IMR-90 (cell line): ENCODE measurements around the gene RNH1. TPM values are rescaled to one million over a fixed set of nuclear protein-coding genes. Genes with fewer than 3 reads are reported as not detected.

Source experiments
- ATAC-seq: fragments of 200-7000 bp; cut with Tn5 transposase; 2 replicates; pipeline ENCODE4 v1.9.1; 2020; ENCODE audit warnings: low read depth, mild to moderate bottlenecking, moderate library complexity
- BruUV-seq: library from RNA; stranded (reverse); fragments of 400-500 nt; replicated peaks from 2 replicates; lab custom pipeline; 2021; lab: Mats Ljungman, UMichigan
- CTCF ChIA-PET: fragments of 300-600 bp; formaldehyde crosslinking; extraction: SDS; loops from one replicate; lab custom pipeline; 2021; ENCODE audit warnings: antibody characterized with exemption; lab: Yijun Ruan, JAX
- POLR2A ChIA-PET: fragments of 300-600 bp; sonication (Branson Sonifier 250); formaldehyde crosslinking; loops from one replicate; lab custom pipeline; 2022; ENCODE audit warnings: antibody characterized with exemption; ENCODE audit not compliant: unreplicated experiment; lab: Charles Lee
- DNase-seq: peaks from one replicate; pipeline ENCODE4 v3.0.0; 2013
- H2AFZ ChIP-seq: replicated peaks from 2 replicates; pipeline ENCODE3; 2013; ENCODE audit warnings: low read length, mild to moderate bottlenecking; ENCODE audit not compliant: poor library complexity
- H2AK5ac ChIP-seq: 2 replicates; pipeline ENCODE4 v1.6.1; 2013; ENCODE audit warnings: low read depth, low read length, inconsistent platforms
- H2AK9ac ChIP-seq: replicated peaks from 2 replicates; pipeline ENCODE3; 2013; ENCODE audit warnings: mild to moderate bottlenecking, low read depth, low read length, moderate library complexity; ENCODE audit not compliant: poor library complexity
- H2BK120ac ChIP-seq: 2 replicates; pipeline ENCODE4 v1.6.1; 2013; ENCODE audit warnings: low read depth, low read length, inconsistent platforms
- H2BK15ac ChIP-seq: 3 replicates; pipeline ENCODE4 v1.6.1; 2013; ENCODE audit warnings: low read depth, low read length, inconsistent platforms
- H2BK20ac ChIP-seq: 2 replicates; pipeline ENCODE4 v1.6.1; 2013; ENCODE audit warnings: low read depth, mild to moderate bottlenecking, inconsistent platforms, low read length, moderate library complexity
- H2BK5ac ChIP-seq: 2 replicates; pipeline ENCODE4 v1.6.1; 2013; ENCODE audit warnings: mild to moderate bottlenecking, low read depth, low read length, inconsistent platforms; ENCODE audit not compliant: poor library complexity, severe bottlenecking
- H3K14ac ChIP-seq: replicated peaks from 2 replicates; pipeline ENCODE4 v1.6.1; 2013; ENCODE audit warnings: low read depth, low read length, inconsistent platforms
- H3K18ac ChIP-seq: 2 replicates; pipeline ENCODE4 v1.6.1; 2013; ENCODE audit warnings: low read depth, low read length, control low read depth
- H3K23ac ChIP-seq: 2 replicates; pipeline ENCODE4 v1.6.1; 2013; ENCODE audit warnings: low read depth, low read length, inconsistent platforms
- H3K27ac ChIP-seq: 2 replicates; pipeline ENCODE4 v1.5.1; 2013; ENCODE audit warnings: mild to moderate bottlenecking, control low read depth, low read length; ENCODE audit not compliant: insufficient read depth
- H3K27me3 ChIP-seq: 2 replicates; pipeline ENCODE4 v1.6.1; 2013; ENCODE audit warnings: low read length; ENCODE audit not compliant: control insufficient read depth, insufficient read depth
- H3K36me3 ChIP-seq: 2 replicates; pipeline ENCODE4 v1.6.1; 2013; ENCODE audit warnings: low read length, mixed read lengths; ENCODE audit not compliant: control insufficient read depth, insufficient read depth
- H3K4ac ChIP-seq: 2 replicates; pipeline ENCODE4 v1.6.1; 2013; ENCODE audit warnings: low read depth, low read length, inconsistent platforms
- H3K4me1 ChIP-seq: 2 replicates; pipeline ENCODE4 v1.6.1; 2013; ENCODE audit warnings: low read length, mixed read lengths; ENCODE audit not compliant: control insufficient read depth, insufficient read depth
- H3K4me2 ChIP-seq: 2 replicates; pipeline ENCODE4 v1.6.1; 2013; ENCODE audit warnings: low read depth, mild to moderate bottlenecking, control low read depth, low read length, moderate library complexity
- H3K4me3 ChIP-seq: 2 replicates; pipeline ENCODE4 v1.5.1; 2013; ENCODE audit warnings: low read depth, mild to moderate bottlenecking, control low read depth, low read length, moderate library complexity; ENCODE audit not compliant: insufficient read depth
- H3K56ac ChIP-seq: 2 replicates; pipeline ENCODE4 v1.6.1; 2013; ENCODE audit warnings: low read length, inconsistent platforms; ENCODE audit not compliant: insufficient read depth; ENCODE audit errors: extremely low read depth
- H3K79me1 ChIP-seq, 2 experiments: 2 replicates each; pipeline ENCODE4 v1.6.1; 2013; ENCODE audit warnings: low read length in 2 of 2, inconsistent platforms in 1 of 2, low read depth in 1 of 2
- H3K9ac ChIP-seq: 2 replicates; pipeline ENCODE4 v1.6.1; 2013; ENCODE audit warnings: low read depth, low read length, control low read depth
- H3K9me1 ChIP-seq: 2 replicates; pipeline ENCODE4 v1.6.1; 2013; ENCODE audit warnings: low read length, inconsistent platforms; ENCODE audit not compliant: insufficient read depth
- H3K9me3 ChIP-seq: 2 replicates; pipeline ENCODE4 v1.6.1; 2013; ENCODE audit warnings: low read length; ENCODE audit not compliant: control insufficient read depth, insufficient read depth
- H4K20me1 ChIP-seq: 2 replicates; pipeline ENCODE4 v1.6.1; 2013; ENCODE audit warnings: low read length, inconsistent platforms; ENCODE audit not compliant: insufficient read depth
- H4K5ac ChIP-seq: 2 replicates; pipeline ENCODE4 v1.6.1; 2013; ENCODE audit warnings: mild to moderate bottlenecking, low read depth, low read length, control low read depth
- H4K8ac ChIP-seq, 2 experiments: 2 replicates each; pipeline ENCODE4 v1.6.1; 2013; ENCODE audit warnings: low read depth in 2 of 2, low read length in 2 of 2, control low read depth in 1 of 2, inconsistent platforms in 1 of 2
- H4K91ac ChIP-seq: 2 replicates; pipeline ENCODE4 v1.6.1; 2013; ENCODE audit warnings: low read depth, low read length, inconsistent platforms; ENCODE audit not compliant: insufficient read depth
- POLR2A ChIP-seq: IDR thresholded peaks from 2 replicates; pipeline ENCODE4 v1.6.1; 2012; ENCODE audit warnings: mild to moderate bottlenecking, low read depth, low read length
- WGBS, 2 experiments: methylation state at CpG; one replicate each; pipeline versions ENCODE4 v1.1.5 to v1.1.7; 2013; ENCODE audit warnings: missing lambda C conversion rate in 2 of 2; ENCODE audit not compliant: insufficient read length in 1 of 2; ENCODE audit errors: extremely low coverage in 2 of 2; 5-methylcytosine and 5-hydroxymethylcytosine counted together
- dilution Hi-C: fragments of 300-500 bp; cut with HindIII; formaldehyde crosslinking; loops from one replicate; pipeline ENCODE4 v1.14.3; 2018; ENCODE audit warnings: low sequenced_read_pairs; ENCODE audit not compliant: unreplicated experiment
- in situ Hi-C: fragments of 300-500 bp; cut with MboI; formaldehyde crosslinking; loops from 3 replicates; pipeline ENCODE4 v1.14.3; 2019; ENCODE audit warnings: low sequenced_read_pairs, inconsistent platforms, mixed read lengths
- intact Hi-C: fragments of 100-400 bp; cut with micrococcal nuclease; formaldehyde crosslinking; loops from 2 replicates; pipeline ENCODE4 v1.10.0; 2022
- polyA plus RNA-seq, 3 experiments: library from polyadenylated mRNA; depleted of rRNA; stranded (reverse); fragments of >200 nt; gene quantifications; 2 replicates each; pipeline ENCODE4 v1.2.3, GENCODE V29; 2012; ENCODE audit warnings: low replicate concordance in 1 of 3
- total RNA-seq: library from RNA; depleted of rRNA; stranded (reverse); fragments of >200 nt; gene quantifications from 2 replicates; pipeline ENCODE4 v1.2.3, GENCODE V29; 2012

Gene RNH1
- total and polyA plus RNA-seq, 2 of the 4 experiments (the other 2 are of a cell fraction), result 138 to 247 TPM

DNA sequence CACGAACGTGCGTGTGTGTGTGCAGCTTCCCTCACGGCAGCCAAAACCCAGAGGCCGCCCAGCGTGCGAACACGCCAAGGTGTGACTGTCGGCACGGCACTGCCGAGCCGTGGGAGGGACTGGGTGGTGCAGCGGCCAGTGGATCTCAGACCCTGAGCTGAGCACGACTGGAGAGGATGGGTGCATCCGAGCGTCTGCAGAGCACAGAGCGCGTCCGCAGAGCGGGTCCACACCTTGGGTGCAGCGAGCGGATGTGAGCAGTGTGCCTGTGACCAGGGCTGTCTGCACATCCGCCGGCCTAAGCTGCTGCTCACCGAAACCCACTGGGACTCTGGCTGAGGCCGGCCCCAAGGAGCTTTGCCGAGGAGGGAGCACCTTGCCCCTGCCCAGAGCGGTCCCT is 34.2 kb downstream of the RNH1 start:
- Histone ChIP-seq H3K4ac (no peak overlapping the region), H2BK5ac (no peak overlapping the region), H3K79me1 (peaks cover 18 to 75% of the 10 kb centered on the region in 2 experiments), H3K36me3 (peaks cover 5% of the 10 kb centered on the region; the same call in 1 of the 2 replicates), H2AFZ (no peak overlapping the region), H3K56ac (no peak overlapping the region), H3K4me1 (peaks cover 17% of the 10 kb centered on the region), H3K23ac (no peak overlapping the region), H3K9ac (no peak overlapping the region), H2AK9ac (no peak overlapping the region), H3K4me2 (no peak overlapping the region), H2BK15ac (no peak overlapping the region), H4K8ac (no peak overlapping the region), H4K91ac (no peak overlapping the region), H3K27ac (no peak overlapping the region), H3K14ac (no peak overlapping the region), H3K9me3 (no peaks in the 10 kb centered on the region), H3K9me1 (peaks cover 21% of the 10 kb centered on the region), H3K18ac (no peak overlapping the region), H2AK5ac (no peak overlapping the region), H2BK120ac (no peak overlapping the region), H4K20me1 (peaks cover 8% of the 10 kb centered on the region; the same call in 1 of the 2 replicates), H3K27me3 (no peaks in the 10 kb centered on the region), H4K5ac (no peak overlapping the region), H2BK20ac (no peak overlapping the region), H3K4me3 (no peak overlapping the region)
- intact Hi-C loops, result no loop called here
- DNase-seq, result no peak
- WGBS, 2 experiments, result 92% methylated on average over 28 of the region's 28 CpGs; no CpG with 5 or more reads in 1 of the 2 experiments
- ATAC-seq, result no peak
- ChIA-PET CTCF (no interaction called here), POLR2A (no interaction called here)
- dilution Hi-C loops, result no loop called here
- no TSS peak for BruUV-seq
- no peak for TF ChIP-seq POLR2A
- in situ Hi-C loops, result no loop called here
